Measurements from ENCODE around the gene ABHD5.

DNA sequence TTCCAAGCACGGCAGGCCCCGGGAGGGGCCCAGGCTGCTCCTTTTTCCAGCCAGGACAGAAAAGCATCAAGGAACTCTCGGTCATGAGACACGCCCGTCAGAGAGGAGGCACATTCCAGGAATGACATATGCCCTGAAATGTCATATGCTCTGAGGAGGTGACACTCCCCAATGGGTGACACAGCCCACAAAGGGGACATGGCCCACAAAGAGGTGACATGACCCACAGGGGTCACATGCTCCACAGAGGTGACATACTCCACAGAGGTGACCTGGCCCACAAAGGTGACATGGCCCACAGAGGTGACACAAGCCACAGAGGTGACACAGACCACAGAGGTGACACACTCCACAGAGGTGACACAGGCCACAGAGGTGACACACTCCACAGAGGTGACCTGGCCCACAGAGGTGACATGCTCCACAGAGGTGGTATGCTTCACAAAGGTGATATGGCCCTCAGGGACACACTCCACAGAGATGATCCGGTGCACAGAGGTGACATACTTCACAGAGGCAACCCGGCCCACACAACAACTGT, 79.2 kb downstream of the ABHD5 start:
- TF ChIP-seq POLR2A (IDR thresholded peaks at IDR 0.05) = no peak
- TF ChIP-seq, protein P1, sequence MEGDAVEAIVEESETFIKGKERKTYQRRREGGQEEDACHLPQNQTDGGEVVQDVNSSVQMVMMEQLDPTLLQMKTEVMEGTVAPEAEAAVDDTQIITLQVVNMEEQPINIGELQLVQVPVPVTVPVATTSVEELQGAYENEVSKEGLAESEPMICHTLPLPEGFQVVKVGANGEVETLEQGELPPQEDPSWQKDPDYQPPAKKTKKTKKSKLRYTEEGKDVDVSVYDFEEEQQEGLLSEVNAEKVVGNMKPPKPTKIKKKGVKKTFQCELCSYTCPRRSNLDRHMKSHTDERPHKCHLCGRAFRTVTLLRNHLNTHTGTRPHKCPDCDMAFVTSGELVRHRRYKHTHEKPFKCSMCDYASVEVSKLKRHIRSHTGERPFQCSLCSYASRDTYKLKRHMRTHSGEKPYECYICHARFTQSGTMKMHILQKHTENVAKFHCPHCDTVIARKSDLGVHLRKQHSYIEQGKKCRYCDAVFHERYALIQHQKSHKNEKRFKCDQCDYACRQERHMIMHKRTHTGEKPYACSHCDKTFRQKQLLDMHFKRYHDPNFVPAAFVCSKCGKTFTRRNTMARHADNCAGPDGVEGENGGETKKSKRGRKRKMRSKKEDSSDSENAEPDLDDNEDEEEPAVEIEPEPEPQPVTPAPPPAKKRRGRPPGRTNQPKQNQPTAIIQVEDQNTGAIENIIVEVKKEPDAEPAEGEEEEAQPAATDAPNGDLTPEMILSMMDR (IDR thresholded peaks at IDR 0.05) = no peak

Data from stomach (tissue), 4 donors.